KMS-11 (cell line): Measurements from ENCODE around the gene PACSIN3.
A peak's percentile ranks its signal among the peaks of the same experiment; 100 is the strongest.

Experiments
- H2AFZ ChIP-seq: fragments of 200-600 bp; sonication (generic); 2 replicates; pipeline ENCODE4 v1.6.1; 2016; ENCODE audit warnings: antibody characterized with exemption, mixed run types, low read depth
- H3K27ac ChIP-seq: fragments of 200-600 bp; sonication (generic); 2 replicates; pipeline ENCODE4 v1.6.1; 2016; ENCODE audit warnings: mild to moderate bottlenecking, mixed run types
- H3K27me3 ChIP-seq: fragments of 200-600 bp; sonication (generic); 2 replicates; pipeline ENCODE4 v1.6.1; 2017; ENCODE audit warnings: mild to moderate bottlenecking, low read depth, mixed run types, moderate library complexity; ENCODE audit not compliant: insufficient read depth
- H3K36me3 ChIP-seq: fragments of 200-600 bp; sonication (generic); 2 replicates; pipeline ENCODE4 v1.6.1; 2017; ENCODE audit warnings: mild to moderate bottlenecking, mixed run types; ENCODE audit not compliant: insufficient read depth
- H3K4me1 ChIP-seq: fragments of 200-600 bp; sonication (generic); 2 replicates; pipeline ENCODE4 v1.6.1; 2016; ENCODE audit warnings: mild to moderate bottlenecking, low read depth, mixed run types; ENCODE audit not compliant: poor library complexity, severe bottlenecking
- H3K4me2 ChIP-seq: fragments of 200-600 bp; sonication (generic); 2 replicates; pipeline ENCODE4 v1.7.0; 2016; ENCODE audit warnings: mild to moderate bottlenecking, mixed run types
- H3K4me3 ChIP-seq: fragments of 200-600 bp; sonication (generic); IDR thresholded peaks from 2 replicates; pipeline ENCODE4 v1.6.1; 2017; ENCODE audit warnings: low read depth, low read length, mixed read lengths; ENCODE audit not compliant: insufficient read depth
- H3K79me2 ChIP-seq: fragments of 200-600 bp; sonication (generic); 2 replicates; pipeline ENCODE4 v1.6.1; 2016; ENCODE audit warnings: low read depth, mixed run types; ENCODE audit not compliant: insufficient read depth
- H3K9ac ChIP-seq: fragments of 200-600 bp; sonication (generic); 2 replicates; pipeline ENCODE4 v1.6.1; 2016; ENCODE audit warnings: mild to moderate bottlenecking, mixed run types
- H4K20me1 ChIP-seq: fragments of 200-600 bp; sonication (generic); 2 replicates; pipeline ENCODE4 v1.6.1; 2016; ENCODE audit warnings: mild to moderate bottlenecking, mixed run types; ENCODE audit not compliant: insufficient read depth
- TF ChIP-seq, protein P1 (sequence below): fragments of 200-600 bp; sonication (generic); conservative IDR thresholded peaks from 2 replicates; pipeline ENCODE4 v1.6.1; 2017; ENCODE audit warnings: low read depth, mild to moderate bottlenecking, antibody characterized with exemption, low read length, moderate library complexity, mixed read lengths

Gene PACSIN3

DNA sequence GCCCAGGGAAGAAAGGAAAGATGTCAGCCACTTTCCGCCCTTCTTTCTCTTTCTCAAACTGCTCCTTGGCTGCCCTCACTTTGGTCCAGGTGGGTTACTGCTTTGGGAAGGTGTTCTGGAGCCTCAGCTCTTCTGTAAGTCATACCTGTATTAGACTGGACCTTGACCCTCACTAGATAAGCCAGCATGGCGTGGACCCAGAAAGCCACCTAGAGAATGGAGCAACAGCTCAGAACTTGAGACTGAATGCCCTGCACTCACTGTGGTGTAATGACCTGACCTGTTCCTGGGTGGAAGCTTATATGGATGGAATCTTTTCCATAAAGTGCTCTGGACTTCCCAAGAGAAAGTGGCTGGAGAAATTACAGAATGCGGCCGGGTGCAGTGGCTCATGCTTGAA is 46.8 kb upstream of the PACSIN3 start:
- Histone ChIP-seq H3K27ac (no peak overlapping the region), H3K4me2 (no peak overlapping the region), H3K4me1 (no peaks in the 10 kb centered on the region), H3K4me3 (no peak overlapping the region), H3K79me2 (no peaks in the 10 kb centered on the region), H3K27me3 (no peaks in the 10 kb centered on the region), H4K20me1 (no peaks in the 10 kb centered on the region), H3K9ac (no peak overlapping the region), H2AFZ (no peak overlapping the region), H3K36me3 (no peaks in the 10 kb centered on the region)
- TF ChIP-seq, protein P1, sequence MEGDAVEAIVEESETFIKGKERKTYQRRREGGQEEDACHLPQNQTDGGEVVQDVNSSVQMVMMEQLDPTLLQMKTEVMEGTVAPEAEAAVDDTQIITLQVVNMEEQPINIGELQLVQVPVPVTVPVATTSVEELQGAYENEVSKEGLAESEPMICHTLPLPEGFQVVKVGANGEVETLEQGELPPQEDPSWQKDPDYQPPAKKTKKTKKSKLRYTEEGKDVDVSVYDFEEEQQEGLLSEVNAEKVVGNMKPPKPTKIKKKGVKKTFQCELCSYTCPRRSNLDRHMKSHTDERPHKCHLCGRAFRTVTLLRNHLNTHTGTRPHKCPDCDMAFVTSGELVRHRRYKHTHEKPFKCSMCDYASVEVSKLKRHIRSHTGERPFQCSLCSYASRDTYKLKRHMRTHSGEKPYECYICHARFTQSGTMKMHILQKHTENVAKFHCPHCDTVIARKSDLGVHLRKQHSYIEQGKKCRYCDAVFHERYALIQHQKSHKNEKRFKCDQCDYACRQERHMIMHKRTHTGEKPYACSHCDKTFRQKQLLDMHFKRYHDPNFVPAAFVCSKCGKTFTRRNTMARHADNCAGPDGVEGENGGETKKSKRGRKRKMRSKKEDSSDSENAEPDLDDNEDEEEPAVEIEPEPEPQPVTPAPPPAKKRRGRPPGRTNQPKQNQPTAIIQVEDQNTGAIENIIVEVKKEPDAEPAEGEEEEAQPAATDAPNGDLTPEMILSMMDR: no peak

DNA sequence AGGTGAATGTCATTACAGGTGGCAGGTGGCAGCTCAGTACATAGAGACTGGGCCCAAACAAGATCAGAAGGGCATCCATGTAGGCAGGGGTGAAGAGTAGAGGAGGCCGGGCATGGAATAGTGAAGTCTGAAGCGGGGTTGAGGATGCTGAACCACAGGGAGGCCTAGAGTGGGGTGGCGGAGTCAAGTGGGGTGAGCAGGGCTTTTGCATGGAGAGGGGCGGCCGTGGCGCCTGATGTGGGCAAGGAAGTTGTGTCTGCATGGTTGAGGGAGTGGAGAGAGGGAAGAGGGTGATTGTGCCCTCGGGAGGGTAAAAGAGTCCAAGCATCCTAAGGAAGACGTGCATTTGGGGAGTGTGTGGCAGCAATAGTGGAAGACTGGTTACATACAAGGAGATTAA is 42.9 kb upstream of the PACSIN3 start:
- Histone ChIP-seq H3K79me2 (no peaks in the 10 kb centered on the region), H3K27me3 (no peaks in the 10 kb centered on the region), H3K4me1 (peaks cover 18% of the 10 kb centered on the region), H3K4me2 (no peak overlapping the region), H3K27ac (no peak overlapping the region), H3K36me3 (no peaks in the 10 kb centered on the region), H3K9ac (no peak overlapping the region), H3K4me3 (no peak overlapping the region), H2AFZ (no peak overlapping the region), H4K20me1 (no peaks in the 10 kb centered on the region)
- TF ChIP-seq, protein P1: no peak

DNA sequence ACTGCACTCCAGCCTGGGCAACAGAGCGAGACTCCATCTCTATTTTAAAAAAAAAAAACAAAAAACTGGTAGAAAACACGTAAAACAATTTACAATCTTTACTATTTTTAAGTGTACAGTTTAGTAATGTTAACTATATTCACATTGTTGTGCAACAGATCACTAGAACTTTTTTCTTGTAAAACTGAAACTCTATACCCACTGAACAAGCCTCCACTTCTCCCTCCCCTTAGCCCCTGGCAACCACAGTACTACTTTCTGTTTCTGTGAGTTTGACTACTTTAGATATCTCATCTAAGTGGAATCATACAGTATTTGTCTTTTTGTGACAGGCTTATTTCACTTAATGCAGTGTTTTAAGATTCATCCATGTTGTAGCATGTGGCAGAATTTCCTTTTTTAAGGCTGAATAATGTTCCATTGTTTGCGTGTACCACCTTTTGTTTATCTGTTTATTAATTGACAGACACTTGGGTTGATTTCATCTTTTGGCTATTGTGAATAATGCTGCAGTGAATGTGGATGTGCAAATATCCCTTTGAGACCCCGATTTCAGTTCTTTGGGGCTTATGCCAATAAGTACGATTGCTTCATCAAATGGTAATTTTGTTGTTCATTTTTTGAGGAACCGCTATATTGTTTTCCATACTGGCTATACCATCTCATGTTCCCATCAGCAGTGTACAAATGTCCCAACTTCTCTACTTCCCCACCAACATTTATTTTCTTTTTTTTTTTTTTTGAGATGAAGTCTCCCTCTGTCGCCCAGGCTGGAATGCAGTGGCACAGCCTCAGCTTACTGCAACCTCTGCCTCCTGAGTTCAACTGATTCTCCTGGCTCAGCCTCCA is 39.5 kb upstream of the PACSIN3 start:
- H3K27me3 ChIP-seq: no peaks in the 10 kb centered on the region
- peaks cover 18% of the 10 kb centered on the region for H3K4me1 ChIP-seq
- no peak overlapping the region for H3K9ac ChIP-seq
- H3K4me2 ChIP-seq: peak overlapping the region; percentile 44
- H2AFZ ChIP-seq: no peak overlapping the region
- TF ChIP-seq, protein P1: no peak
- H4K20me1 ChIP-seq: no peaks in the 10 kb centered on the region
- H3K27ac ChIP-seq: no peak overlapping the region
- no peaks in the 10 kb centered on the region for H3K79me2 ChIP-seq
- H3K36me3 ChIP-seq: no peaks in the 10 kb centered on the region
- no peak overlapping the region for H3K4me3 ChIP-seq

DNA sequence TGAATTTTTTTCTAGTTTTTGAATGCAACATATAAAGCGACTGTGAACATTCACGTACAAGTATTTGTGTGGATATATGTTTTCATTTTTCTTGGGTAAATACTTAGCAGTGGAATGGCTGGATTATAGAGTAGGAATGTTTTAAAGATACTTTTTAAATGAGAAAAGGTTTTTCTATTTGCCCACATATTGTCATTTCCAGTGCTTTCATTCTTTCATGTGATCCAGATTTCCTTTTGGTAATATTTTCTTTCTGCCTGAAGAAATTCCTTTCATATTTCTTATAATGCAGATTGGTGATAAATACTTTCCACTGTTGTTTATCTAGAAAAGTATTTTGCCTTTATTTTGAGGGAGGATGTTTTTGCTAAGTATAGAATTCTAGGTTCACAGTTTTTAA is 36.5 kb upstream of the PACSIN3 start:
- Histone ChIP-seq H3K27ac (no peak overlapping the region), H3K4me3 (no peak overlapping the region), H3K9ac (no peak overlapping the region), H3K27me3 (no peaks in the 10 kb centered on the region), H3K79me2 (no peaks in the 10 kb centered on the region), H2AFZ (no peak overlapping the region), H3K4me1 (peaks cover 23% of the 10 kb centered on the region), H3K4me2 (no peak overlapping the region), H3K36me3 (no peaks in the 10 kb centered on the region), H4K20me1 (no peaks in the 10 kb centered on the region)
- TF ChIP-seq, protein P1: no peak
